ENCODE measurements around the gene SPEM2. TPM values are rescaled to one million over a fixed set of nuclear protein-coding genes. Genes with fewer than 3 reads are reported as not detected.
"Not testable (repeated sequence)": the region's sequence is repeated elsewhere in the genome, so short reads cannot be mapped to it uniquely, and the experiment has no call there.

SPEM2 gene
- total RNA-seq, 1 donor from 2014 or later = not detected

DNA sequence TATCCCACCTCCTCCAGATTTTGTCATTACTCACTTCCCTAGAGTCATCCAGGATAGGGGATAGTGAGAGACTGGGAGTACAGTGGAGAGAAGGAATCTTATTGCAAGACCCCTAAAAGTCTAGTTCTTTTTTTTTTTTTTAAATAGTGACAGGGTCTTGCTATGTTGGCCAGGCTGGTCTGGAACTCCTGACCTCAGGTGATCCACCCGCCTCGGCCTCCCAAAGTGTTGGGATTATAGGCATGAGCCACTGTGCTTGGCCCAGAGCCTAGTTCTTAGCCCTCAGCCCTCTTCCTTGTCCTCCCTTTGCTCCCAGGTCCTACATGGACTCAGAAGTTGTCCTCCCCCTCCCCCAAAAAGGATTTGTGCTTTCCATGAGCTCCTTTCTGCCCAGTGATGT lies 16.7 kb downstream of the SPEM2 start:
- no peak for DNase-seq (ENCODE audit: low read depth, low spot score)

DNA sequence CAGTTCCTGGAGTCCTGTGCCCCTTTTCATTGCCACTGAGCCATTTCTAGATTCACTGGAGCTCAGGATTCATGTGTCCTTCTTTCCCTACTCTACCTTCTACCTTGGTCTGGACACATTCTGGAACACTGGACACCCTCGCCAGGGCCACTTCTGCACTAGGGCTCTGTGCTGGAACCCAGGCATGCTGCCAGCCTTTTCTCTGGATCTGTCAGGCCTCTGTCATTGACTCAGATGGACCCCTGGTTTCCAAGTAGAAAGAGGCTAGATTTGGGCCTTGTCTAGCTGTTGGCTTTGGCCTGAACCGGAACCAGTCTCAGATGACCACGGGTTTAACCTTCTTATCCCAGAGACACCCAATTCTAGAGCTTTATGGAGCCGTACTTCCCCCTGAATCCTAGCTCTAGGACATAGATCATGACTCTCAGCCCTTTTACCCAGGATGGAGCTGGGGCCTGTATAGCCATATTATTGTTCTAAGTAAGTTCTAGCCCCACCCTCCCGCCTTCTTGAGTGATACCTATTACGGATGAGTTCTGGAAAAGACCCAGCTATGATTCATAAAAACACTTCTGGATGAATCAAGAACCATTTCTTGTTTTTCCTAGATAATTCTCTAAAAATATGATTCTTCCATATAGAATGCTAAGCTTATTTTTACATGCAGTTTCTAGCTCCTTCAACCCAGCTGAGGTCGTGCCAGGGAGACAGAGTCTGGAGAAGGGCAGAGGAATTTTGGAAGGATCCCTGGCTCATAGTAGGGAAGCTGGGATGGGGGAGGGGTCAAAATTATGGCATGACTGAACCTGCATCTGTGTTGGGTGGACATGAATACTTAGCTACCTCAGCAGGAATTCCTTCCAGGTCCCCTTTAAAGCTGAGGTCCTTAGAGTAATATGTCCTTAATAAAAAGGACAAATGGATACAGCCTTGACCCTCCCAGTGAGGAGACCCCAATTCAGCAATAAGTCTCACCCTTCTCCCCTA lies 18.4 kb downstream of the SPEM2 start:
- no peak for DNase-seq (ENCODE audit: low read depth, low spot score)

DNA sequence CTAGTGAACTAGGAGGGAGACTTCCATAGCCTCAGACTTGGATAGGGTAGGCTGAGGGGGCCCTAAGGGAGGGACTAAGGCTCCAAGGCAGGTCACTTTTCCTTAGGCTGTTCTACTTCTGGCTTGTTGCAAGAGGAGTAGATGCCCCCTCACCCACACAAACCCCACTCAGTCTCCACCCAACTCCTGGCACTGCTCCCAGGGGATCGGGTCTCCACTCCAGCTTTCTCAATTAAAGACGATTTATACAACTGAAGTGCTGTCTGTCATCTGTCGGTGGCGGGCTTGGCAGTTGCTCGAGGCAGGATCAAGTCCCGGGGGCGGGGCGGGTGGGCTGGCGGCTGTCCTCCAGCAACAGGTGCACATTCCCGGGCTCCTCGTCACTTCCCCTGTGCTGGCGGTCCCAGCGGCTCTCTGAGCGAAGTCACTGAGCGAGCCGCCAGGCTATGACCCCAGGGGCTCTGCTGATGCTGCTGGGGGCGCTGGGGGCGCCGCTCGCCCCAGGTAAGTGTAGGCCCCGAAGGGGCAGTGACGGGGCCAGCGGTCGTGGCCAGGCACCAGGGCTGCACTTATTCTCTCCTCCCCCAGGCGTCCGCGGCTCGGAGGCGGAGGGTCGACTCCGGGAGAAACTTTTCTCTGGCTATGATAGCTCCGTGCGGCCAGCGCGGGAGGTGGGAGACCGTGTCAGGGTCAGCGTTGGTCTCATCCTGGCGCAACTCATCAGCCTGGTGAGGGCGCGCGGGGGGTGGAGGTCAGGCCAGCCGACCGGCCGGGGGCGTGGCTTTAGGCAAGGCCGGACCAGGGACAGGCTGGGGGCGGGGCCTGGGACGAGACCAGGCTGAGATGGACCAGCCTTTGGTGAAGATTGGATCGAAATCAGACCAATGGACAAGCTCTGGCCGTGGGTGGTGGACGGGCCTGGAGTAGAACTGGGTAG lies 19.5 kb downstream of the SPEM2 start, which contains the start of gene CHRNB1:
CHRNB1 (plus strand) TSS at position 380 of the 937 bp plus-strand sequence; CDS start at position 447, 67 bp downstream.
- DNase-seq (ENCODE audit: low read depth, low spot score) = no peak

DNA sequence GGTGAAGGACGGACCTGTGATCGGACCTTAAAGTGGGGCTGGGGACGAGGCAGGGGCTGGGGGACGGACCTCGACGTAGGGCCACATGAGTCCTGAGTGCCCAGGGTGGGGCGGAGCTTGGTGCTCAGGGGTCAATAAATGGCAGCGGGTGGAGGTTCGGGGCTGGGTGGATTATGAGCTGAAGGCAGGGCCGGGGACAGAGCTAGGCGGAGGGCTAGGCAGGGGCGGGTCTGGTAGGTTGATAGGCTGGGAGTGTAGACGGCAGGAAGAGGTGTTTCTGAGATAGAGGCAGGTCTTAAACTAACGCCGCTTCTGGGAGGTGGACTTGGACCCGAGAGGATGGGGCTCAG lies 20.2 kb downstream of the SPEM2 start:
- DNase-seq (ENCODE audit: low read depth, low spot score) = no peak

DNA sequence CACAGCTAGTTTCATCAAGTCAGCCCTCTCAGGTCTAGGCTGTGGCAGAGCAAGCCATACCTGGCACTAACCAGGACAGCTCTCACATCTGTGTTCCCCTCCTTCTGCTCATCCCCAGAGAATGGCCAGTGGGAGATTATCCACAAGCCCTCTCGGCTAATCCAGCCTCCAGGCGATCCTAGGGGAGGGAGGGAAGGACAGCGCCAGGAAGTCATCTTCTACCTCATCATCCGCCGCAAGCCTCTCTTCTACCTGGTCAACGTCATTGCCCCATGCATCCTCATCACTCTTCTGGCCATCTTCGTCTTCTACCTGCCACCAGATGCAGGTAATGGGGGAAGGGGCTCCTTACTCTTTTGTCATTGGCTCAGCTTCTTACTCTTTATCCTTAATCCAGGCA lies 23.0 kb downstream of the SPEM2 start:
- no peak for DNase-seq (ENCODE audit: low read depth, low spot score)

DNA sequence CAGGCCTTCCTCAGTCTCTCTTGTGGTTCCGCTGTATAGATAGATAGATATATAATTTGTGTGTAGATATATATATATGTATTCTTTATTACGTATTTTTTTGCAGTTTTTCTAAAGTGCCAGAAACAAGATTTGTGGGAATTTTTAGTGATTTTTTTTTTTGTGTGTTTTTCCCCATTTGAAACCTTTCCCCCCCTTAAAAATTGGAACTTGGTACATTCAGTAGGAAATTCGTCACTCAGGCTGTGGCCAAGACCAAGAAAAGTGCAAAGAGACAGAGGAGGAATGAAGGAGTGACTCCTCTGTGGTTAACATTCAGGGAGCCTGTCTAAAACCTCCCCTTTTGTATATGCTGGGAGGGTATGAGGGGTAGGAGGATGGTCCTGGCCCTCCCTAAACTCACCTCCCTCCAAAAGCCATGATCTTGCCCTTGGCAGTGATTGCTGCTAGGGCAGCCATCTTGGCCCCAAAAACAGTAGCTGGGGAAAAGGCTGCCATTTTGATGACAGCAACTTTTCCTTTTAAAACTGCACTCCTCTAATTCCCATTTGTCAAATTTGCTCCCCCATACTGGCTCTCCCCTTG lies 34.6 kb downstream of the SPEM2 start:
- no peak for DNase-seq (ENCODE audit: low read depth, low spot score)

DNA sequence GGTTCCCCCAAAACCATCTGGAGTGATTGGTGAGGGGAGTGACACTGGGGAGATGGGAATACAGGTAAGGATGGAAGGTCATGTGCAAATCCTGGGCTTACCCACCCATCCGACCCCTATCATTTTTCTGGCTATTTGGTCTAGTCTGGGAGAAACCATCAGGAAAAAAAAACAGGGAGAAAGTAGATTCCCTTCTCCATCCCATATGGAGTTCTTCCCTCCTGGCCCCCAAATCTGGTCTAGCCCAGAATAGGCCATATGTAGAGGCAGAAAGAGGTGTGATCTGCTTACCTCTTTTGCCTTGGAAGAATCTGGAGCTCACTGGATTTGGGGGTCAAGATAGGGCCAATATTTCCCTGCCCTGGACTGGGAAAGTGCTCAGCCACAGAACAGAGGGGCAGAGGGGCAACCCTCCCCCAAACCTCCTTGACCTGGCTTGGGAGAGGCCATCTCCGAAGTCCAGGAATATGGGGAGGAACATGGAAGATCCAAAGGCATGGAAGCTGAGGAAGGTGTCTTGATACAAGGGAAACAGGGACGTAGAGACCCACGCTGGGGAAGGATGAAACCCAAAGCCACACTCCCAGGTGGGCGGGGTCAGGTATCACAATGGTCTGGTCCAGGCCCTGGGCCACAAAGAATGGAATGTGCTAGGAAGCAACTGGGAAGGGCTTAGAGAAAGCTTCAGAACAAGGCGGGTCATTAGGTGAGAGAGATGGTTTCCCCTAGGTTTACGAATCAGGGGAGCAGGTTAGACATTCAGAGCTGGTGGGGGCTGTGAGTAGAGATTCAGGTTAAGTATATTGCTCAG lies 35.6 kb downstream of the SPEM2 start:
- DNase-seq (ENCODE audit: low read depth, low spot score) = no peak

DNA sequence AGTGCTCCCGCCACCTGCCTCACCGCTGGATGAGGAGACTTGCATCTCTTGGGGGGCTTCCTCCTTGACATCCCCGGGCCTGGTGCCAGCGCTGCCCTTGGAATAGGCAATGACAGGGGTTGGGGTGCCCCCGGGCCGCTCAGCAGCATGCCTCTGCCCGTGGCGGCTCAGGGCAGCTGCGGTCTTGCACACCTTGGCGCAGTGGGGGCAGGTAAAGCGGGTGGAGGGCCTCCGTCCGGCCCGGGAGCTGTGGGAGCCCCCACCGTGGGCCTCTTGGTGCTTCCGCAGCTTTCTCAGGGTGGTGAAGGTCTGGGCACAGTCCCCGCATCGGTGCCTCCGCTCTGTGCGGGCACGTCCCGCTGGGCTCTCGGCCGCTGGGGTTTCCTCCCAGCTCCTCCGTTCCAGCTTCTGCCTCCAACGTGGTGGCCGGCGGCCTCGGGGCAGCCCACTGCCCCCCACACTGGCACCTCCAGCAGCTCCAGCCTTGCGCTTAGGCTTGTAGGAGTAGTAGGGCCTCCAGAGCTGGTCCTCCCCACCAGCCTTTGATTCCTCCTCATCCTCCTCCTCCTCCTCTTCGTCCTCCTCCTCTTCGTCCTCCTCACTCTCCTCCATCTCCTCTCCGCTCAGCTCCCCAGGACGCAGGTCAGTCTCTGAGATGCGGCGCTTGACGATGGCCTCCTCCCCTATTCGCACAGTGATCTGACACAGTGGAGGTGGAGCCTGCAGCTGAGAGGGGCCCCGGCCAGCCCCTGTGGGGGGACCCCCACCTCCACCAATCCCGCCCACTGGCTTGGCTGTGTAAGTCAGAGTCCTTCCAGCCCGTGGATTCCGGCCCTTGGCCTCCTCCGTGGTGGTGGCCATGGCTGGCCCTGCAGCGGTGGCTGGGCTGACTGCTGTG lies 37.3 kb downstream of the SPEM2 start:
- DNase-seq (ENCODE audit: low read depth, low spot score) = no peak

DNA sequence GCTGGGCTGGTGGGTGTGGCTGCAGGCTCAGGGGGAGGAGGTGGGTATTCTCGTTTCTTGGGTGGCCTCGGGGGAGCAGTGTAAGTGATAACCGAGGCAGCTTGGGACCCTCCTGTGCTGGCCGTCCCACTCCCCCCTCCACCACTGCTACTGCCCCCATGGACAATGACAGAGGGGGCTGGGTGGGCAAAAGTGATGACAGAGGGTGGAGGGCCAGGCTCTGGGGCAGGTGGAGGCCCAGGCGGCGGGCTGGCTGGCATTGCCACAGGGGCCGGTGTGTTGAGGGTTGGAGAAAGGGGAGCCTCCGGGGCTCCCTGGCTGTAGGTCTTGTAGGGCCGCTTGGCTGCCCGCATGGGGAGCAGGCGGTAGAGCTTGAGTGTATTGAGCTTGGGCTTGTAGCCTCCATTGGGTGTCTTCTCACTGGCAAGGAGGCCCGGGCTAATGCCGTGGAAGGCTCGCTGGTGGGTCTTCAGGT lies 38.0 kb downstream of the SPEM2 start:
- DNase-seq (ENCODE audit: low read depth, low spot score) = no peak

DNA sequence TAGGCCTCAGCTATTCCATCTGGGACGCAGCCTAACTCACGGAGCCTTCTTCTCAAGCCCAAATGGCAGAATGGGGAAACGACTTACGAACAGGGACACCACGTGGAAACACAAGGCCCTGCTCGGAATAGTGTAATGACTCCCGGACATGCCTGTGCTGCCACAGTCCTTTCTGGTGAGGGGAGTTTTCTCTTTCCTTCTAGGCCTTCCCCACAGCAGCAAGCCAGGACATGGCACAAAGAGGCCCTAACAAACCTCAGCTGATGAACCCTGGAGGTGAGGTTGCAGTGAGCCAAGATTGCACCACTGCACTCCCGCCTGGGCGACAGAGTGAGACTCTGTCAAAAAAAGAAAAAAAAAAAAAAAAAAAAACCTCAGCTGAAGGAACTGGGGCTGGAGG lies 38.7 kb downstream of the SPEM2 start:
- no peak for DNase-seq (ENCODE audit: low read depth, low spot score)

DNA sequence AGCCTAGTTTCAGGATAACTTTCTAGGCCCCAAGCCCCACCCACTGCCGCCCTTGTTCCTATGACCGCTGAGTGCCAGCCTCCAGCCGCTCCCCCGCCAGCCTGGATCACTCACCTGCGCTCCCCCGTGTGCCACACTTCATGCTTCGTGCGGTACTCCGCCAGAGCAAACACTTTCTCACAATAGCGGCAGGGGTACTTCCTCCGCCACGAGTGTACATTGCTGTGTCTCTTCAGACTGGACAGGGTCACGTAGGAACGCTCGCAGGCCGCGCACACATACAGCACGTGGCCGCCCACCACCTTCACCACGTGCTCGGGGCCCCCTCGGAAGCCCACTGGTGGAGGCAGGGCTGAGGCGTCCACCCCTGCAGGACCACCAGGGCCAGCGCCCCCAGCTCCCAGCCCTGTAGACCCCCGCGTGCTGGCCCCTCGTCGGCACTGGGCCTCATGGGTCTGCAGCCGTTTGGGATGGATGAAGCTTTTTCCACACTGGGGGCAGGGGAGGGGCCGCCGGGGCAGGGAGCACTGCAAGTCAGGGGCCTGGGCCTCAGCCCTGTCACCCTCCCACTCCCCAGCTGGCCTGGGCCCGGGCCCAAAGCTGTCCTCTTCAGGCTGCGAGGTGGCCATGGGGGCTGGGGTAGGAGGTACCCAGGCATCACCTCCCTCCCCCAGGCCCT lies 40.3 kb downstream of the SPEM2 start:
- DNase-seq (ENCODE audit: low read depth, low spot score) = no peak

DNA sequence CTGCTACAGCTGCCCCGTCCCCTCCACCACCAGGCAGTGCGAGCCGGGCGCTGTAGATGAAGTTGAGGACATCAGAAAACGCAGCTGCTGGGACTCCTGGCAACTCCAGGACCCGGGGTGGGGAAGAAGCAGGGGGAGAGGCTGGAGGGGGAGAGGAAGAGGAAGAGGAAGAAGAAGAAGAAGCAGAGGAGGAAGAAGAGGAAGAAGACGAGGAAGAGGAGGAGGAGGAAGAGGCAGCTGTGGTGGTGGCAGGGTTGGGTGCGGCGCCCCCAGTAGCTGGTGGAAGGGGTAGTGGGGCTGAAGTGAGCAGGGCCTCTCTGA lies 40.9 kb downstream of the SPEM2 start:
- no peak for DNase-seq (ENCODE audit: low read depth, low spot score)

DNA sequence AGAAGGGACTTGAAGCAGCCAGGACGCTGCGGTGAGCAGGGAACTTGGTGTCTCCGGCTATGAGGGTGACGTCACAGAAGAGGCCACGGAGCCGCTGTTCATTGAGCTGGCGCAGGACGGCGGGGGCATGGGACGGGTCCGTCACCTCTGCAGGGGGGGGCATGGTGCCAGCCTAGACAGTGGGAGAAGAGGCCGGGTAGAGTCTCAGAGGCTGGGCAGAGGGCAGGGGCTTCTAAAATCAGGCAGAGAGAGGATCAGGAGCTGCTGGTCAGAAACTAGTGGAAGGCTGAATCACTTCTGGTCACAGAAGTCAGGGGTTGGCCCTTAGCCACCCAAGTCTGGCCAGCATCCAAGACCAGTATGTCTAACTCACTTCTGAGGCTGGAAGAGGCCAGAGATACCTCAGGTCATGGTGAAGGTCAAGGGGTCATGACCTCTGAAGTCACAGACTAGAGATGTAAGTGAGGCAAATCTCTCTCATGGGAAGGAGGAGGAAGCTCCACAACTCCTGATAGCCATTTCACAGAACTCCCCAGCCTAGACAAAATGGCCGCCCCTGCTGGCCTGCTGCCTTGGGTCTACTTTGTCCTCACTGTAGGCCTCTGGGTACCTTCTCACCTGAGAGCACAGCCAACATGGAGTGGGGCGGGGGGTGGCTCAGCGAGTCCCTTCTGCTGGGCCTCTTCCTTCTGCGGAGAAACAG lies 41.4 kb downstream of the SPEM2 start:
- DNase-seq (ENCODE audit: low read depth, low spot score) = no peak

DNA sequence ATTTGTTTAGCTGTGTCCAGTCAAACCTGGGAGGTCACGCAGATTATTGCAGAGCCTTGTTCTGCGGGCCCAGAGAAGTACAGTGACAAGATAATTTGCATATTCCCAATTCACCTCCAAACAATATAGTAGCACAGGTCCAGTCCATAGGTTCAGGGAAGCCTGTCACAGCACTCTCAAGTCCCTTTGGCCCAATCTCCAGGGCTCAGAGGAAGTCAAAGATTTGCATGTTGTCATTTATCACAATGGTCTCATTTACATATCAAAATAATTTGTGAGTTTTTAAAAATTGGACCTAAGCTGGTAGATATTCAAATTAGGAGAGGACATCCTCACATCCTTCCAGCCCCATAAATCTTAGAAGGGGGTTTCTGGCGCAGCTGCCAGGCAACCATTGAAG lies 42.1 kb downstream of the SPEM2 start:
- DNase-seq (ENCODE audit: low read depth, low spot score) = no peak

DNA sequence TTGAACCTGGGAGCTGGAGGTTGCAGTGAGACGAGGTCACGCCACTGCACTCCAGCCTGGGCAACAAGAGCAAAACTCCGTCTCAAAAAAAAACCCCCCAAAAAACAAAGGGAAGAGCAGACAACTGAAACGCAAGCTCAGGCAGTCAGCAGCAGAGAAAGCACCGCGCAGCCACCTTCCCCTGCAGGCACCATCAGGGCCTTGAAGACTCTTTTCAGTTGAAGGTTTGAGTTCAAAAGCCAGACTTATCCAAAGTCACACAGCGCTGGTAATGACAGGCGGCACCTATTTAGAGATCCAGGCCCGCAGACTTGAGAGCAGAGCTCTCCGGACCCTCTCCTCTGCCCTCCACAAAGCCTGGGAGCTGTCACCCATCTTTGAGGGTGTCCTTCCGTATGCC lies 42.9 kb downstream of the SPEM2 start:
- DNase-seq (ENCODE audit: low read depth, low spot score) = no peak

DNA sequence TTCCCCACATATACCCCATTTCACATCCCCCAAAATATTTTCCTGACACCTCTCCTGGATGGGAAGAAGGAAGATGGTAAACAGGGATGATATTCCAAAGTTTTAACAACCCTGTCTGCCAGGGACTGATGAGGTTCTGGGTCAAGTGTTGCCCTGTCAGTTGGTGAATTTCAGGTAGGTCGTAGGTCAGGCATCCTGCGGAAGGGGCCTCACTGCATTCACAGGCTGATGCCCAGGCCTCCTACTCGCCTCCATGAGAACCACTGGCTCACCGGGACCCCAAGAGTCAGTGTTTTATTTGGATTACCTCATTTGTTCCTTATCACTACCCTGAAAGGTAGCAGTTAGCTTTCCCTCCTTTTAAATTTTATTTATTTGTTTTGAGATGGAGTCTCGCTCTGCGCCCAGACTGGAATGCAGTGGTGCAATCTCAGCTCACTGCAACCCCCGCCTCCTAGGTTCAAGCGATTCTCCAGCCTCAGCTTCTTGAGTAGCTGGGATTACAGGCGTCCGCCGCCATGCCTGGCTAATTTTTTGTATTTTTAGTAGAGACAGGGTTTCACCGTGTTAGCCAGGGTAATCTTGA lies 43.5 kb downstream of the SPEM2 start:
- no peak for DNase-seq (ENCODE audit: low read depth, low spot score)

DNA sequence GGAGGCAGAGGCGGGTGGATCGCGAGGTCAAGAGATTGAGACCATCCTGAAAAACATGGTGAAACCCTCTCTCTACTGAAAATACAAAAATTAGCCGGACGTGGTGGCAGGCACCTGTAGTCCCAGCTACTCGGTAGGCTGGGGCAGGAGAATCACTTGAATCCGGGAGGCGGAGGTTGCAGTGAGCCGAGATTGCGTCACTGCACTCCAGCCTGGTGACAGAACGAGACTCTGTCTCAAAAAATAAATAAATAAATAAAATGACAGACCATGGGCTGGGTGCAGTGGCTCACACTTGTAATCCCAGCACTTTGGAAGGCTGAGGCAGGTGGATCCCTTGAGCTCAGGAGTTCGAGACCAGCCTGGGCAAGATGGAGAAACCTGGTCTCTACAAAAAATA lies 44.4 kb downstream of the SPEM2 start:
- not testable (repeated sequence) for DNase-seq (ENCODE audit: low read depth, low spot score)

DNA sequence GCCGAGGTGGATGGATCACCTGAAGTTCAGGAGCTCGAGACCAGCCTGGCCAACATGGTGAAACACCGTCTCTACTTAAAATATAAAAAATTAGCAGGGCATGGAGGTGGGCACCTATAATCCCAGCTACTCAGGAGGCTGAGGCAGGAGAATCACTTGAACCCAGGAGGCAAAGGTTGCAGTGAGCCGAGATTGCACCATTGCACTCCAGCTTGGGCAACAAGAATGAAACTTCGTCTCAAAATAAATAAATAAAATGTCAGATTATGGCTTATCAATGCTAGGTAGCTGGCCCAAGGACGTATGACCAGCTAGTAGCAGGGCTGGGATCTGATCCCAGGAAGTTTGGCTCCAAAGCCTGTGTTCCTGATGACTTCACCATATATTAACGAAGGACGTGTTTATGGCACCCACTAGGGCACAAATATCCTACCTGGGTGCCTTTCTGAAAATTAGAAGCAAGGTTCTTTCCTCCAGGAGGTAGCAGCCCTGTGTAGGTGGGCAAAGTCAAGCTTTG lies 45.1 kb downstream of the SPEM2 start:
- DNase-seq (ENCODE audit: low read depth, low spot score) = not testable (repeated sequence)

All from pulmonary artery endothelial cell (primary cell).